HepG2 (cell line): ENCODE data around the gene PPP1R16B. TPM values are rescaled to one million over a fixed set of nuclear protein-coding genes. Genes with fewer than 3 reads are reported as not detected.

Experiments
- AKAP8 ChIP-seq: sonication (generic); formaldehyde crosslinking; IDR thresholded peaks from 2 replicates; pipeline ENCODE4 v1.5.1; 2020; ENCODE audit warnings: mild to moderate bottlenecking, missing genetic modification reagents
- ARNT ChIP-seq: fragments of 450-650 bp; IDR thresholded peaks from 2 replicates; pipeline ENCODE4 v1.6.1; 2017
- CC2D1A ChIP-seq: sonication (generic); formaldehyde crosslinking; IDR thresholded peaks from 2 replicates; pipeline ENCODE4 v1.8.1; 2023; ENCODE audit warnings: mild to moderate bottlenecking, missing genetic modification reagents
- HOXA3 ChIP-seq: sonication (generic); formaldehyde crosslinking; IDR thresholded peaks from 2 replicates; pipeline ENCODE4 v1.5.0; 2020; ENCODE audit warnings: missing genetic modification reagents
- JDP2 ChIP-seq: sonication (generic); formaldehyde crosslinking; IDR thresholded peaks from 2 replicates; pipeline ENCODE4 v1.8.1; 2022; ENCODE audit warnings: missing genetic modification reagents, borderline replicate concordance
- KDM2A ChIP-seq: sonication (generic); formaldehyde crosslinking; IDR thresholded peaks from 2 replicates; pipeline ENCODE4 v1.4.0; 2020; ENCODE audit warnings: low read depth, missing genetic modification reagents, borderline replicate concordance
- LCORL ChIP-seq, 2 experiments: fragments of 450-650 bp in 1 of 2; sonication (generic) in 1 of 2; formaldehyde crosslinking in 1 of 2; IDR thresholded peaks; 2 replicates each; pipeline versions ENCODE4 v1.5.0 to v1.6.1; 2017 to 2020; ENCODE audit warnings: antibody characterized with exemption in 1 of 2, missing genetic modification reagents in 1 of 2
- MATR3 ChIP-seq: sonication (generic); formaldehyde crosslinking; IDR thresholded peaks from 2 replicates; pipeline ENCODE4 v1.4.0; 2020; ENCODE audit warnings: missing genetic modification reagents
- NR0B2 ChIP-seq: sonication (generic); formaldehyde crosslinking; IDR thresholded peaks from 2 replicates; pipeline ENCODE4 v1.4.0; 2020; ENCODE audit warnings: mild to moderate bottlenecking, missing genetic modification reagents
- POLR2AphosphoS2 ChIP-seq: IDR thresholded peaks from 2 replicates; pipeline ENCODE4 v1.6.1; 2011; ENCODE audit warnings: low read depth, low read length, improper control_type of control experiment
- PRMT3 ChIP-seq: sonication (generic); formaldehyde crosslinking; IDR thresholded peaks from 2 replicates; pipeline ENCODE4 v1.8.1; 2022; ENCODE audit warnings: low read depth, mild to moderate bottlenecking, moderate library complexity, missing genetic modification reagents, borderline replicate concordance
- PRPF4 ChIP-seq: fragments of 200-400 bp; formaldehyde crosslinking; IDR thresholded peaks from 2 replicates; pipeline ENCODE4 v1.6.1; 2016; ENCODE audit warnings: low read length, low read depth; ENCODE audit not compliant: poor library complexity, severe bottlenecking
- RARG ChIP-seq: sonication (generic); formaldehyde crosslinking; IDR thresholded peaks from 2 replicates; pipeline ENCODE4 v1.4.0; 2020; ENCODE audit warnings: low read depth, mild to moderate bottlenecking, missing genetic modification reagents
- RELA ChIP-seq: sonication (generic); formaldehyde crosslinking; IDR thresholded peaks from 2 replicates; pipeline ENCODE4 v1.4.0; 2020; ENCODE audit warnings: missing genetic modification reagents
- SKIL ChIP-seq: sonication (generic); formaldehyde crosslinking; IDR thresholded peaks from 2 replicates; pipeline ENCODE4 v1.8.0; 2022; ENCODE audit warnings: missing genetic modification reagents, mild to moderate bottlenecking, moderate library complexity, borderline replicate concordance
- ZEB1 ChIP-seq: IDR thresholded peaks from 2 replicates; pipeline ENCODE4 v1.6.1; 2012; ENCODE audit warnings: mild to moderate bottlenecking, low read depth, inconsistent platforms; ENCODE audit not compliant: insufficient replicate concordance
- ZMYM2 ChIP-seq: sonication (generic); formaldehyde crosslinking; IDR thresholded peaks from 2 replicates; pipeline ENCODE4 v1.8.0; 2022; ENCODE audit warnings: mild to moderate bottlenecking, missing genetic modification reagents
- ZNF432 ChIP-seq: sonication (generic); formaldehyde crosslinking; IDR thresholded peaks from 2 replicates; pipeline ENCODE4 v1.5.0; 2020; ENCODE audit warnings: missing genetic modification reagents, mild to moderate bottlenecking, borderline replicate concordance
- ZNF510 ChIP-seq: sonication (generic); formaldehyde crosslinking; IDR thresholded peaks from 2 replicates; pipeline ENCODE4 v1.4.0; 2020; ENCODE audit warnings: low read depth, mild to moderate bottlenecking, missing genetic modification reagents
- ZNF704 ChIP-seq: sonication (generic); formaldehyde crosslinking; IDR thresholded peaks from 2 replicates; pipeline ENCODE4 v1.8.1; 2023; ENCODE audit warnings: mild to moderate bottlenecking, inconsistent platforms, moderate library complexity, missing genetic modification reagents, borderline replicate concordance
- ZNF75D ChIP-seq: sonication (generic); formaldehyde crosslinking; IDR thresholded peaks from 2 replicates; pipeline ENCODE4 v1.8.1; 2023; ENCODE audit warnings: missing genetic modification reagents, mild to moderate bottlenecking, borderline replicate concordance
- ZNF770 ChIP-seq: sonication (generic); formaldehyde crosslinking; IDR thresholded peaks from 2 replicates; pipeline ENCODE4 v1.5.0; 2020; ENCODE audit warnings: mild to moderate bottlenecking, missing genetic modification reagents
- ZNF83 ChIP-seq: sonication (generic); formaldehyde crosslinking; IDR thresholded peaks from 2 replicates; pipeline ENCODE4 v1.4.0; 2020; ENCODE audit warnings: missing genetic modification reagents, mild to moderate bottlenecking, borderline replicate concordance
- polyA plus RNA-seq, 8 experiments: library from polyadenylated mRNA; depleted of rRNA in 3 of 8; stranded (reverse) in 7 of 8; unstranded in 1 of 8; fragments of >200 nt; fragmentation: Illumina TruSeq in 4 of 8; extraction: Trizol in 4 of 8; gene quantifications; 2 replicates each; pipeline versions ENCODE4 v1.2.1 to v1.2.3, GENCODE V29; 2011 to 2016; ENCODE audit warnings: low read depth in 4 of 8, missing spikeins in 1 of 8, mixed read lengths in 1 of 8; ENCODE audit not compliant: insufficient read depth in 1 of 8
- total RNA-seq, 5 experiments: library from RNA; depleted of rRNA; stranded (reverse); fragments of >200 nt; fragmentation: Illumina TruSeq; extraction: Trizol; gene quantifications; 2 replicates each; pipeline ENCODE4 v1.2.3, GENCODE V29; 2016; ENCODE audit warnings: low read depth in 1 of 5

PPP1R16B gene
- total and polyA plus RNA-seq, 2 of the 13 experiments (the other 11 are each of a cell fraction or from before 2014, with no cell fraction given): 0.02 to 0.11 TPM

GRCh38 chr20:38962044-38962927 is 156.8 kb downstream of the PPP1R16B start, which contains the start of gene DHX35 (continued):
- TF ChIP-seq ARNT: no peak
- TF ChIP-seq MATR3 (CRISPR knock-in tag): no peak
- TF ChIP-seq ZNF75D: no peak
- no peak for TF ChIP-seq ZEB1
- no peak for TF ChIP-seq PRMT3 (CRISPR knock-in tag)
- TF ChIP-seq ZNF770 (CRISPR knock-in tag): no peak; the same call in none of the 2 replicates
- 0 out of 2 replicates have a peak, but pooled peaks have one; percentile 49 for TF ChIP-seq ZMYM2
- TF ChIP-seq NR0B2 (CRISPR knock-in tag): peak; percentile 76
- TF ChIP-seq CC2D1A: no peak
- TF ChIP-seq KDM2A: peak; percentile 95
- TF ChIP-seq PRPF4: no peak
- TF ChIP-seq POLR2AphosphoS2: peak; percentile 59; the same call in 1 of the 2 replicates
- TF ChIP-seq ZNF510 (CRISPR knock-in tag): 0 out of 2 replicates have a peak, but pooled peaks have one; percentile 81
- peak; percentile 94 for TF ChIP-seq RARG (CRISPR knock-in tag)
- TF ChIP-seq AKAP8 (CRISPR knock-in tag): peak; percentile 78; the same call in 1 of the 2 replicates
- TF ChIP-seq RELA (CRISPR knock-in tag): 0 out of 2 replicates have a peak, but pooled peaks have one; percentile 69
- TF ChIP-seq ZNF704 (CRISPR knock-in tag): peak; percentile 95
- peak; percentile 97; the same call in 1 of the 2 replicates for TF ChIP-seq ZNF83
- peak; percentile 56; the same call in 1 of the 2 replicates for TF ChIP-seq LCORL (IDR thresholded peaks at IDR 0.05)
- peak; percentile 62 for TF ChIP-seq LCORL (CRISPR knock-in tag; IDR thresholded peaks at IDR 0.05)
- no peak; the same call in 1 of the 2 replicates for TF ChIP-seq ZNF432
- no peak for TF ChIP-seq JDP2 (CRISPR knock-in tag)
- no peak for TF ChIP-seq SKIL (CRISPR knock-in tag)
- peak; percentile 97 for TF ChIP-seq HOXA3 (CRISPR knock-in tag)
